NT2/D1 (cell line): Measurements from ENCODE around the gene MLLT3.

Experiments
- SUZ12 ChIP-seq: IDR thresholded peaks from 2 replicates; pipeline ENCODE4 v1.6.1; 2011; ENCODE audit not compliant: insufficient read length, insufficient read depth; ENCODE audit errors: extremely low read depth
- YY1 ChIP-seq: IDR thresholded peaks from 2 replicates; pipeline ENCODE4 v1.6.1; 2011; ENCODE audit not compliant: insufficient read length, insufficient read depth
- ZNF274 ChIP-seq: IDR thresholded peaks from 2 replicates; pipeline ENCODE4 v1.6.1; 2011; ENCODE audit warnings: mild to moderate bottlenecking, low read depth, low read length

GRCh38 chr9:20322212-20322611 lies 300.1 kb downstream of the MLLT3 start:
- TF ChIP-seq ZNF274 = no peak
- no peak for TF ChIP-seq YY1
- no peak for TF ChIP-seq SUZ12
